ENCODE data around the gene ACTN4.

The ACTN4 gene

DNA sequence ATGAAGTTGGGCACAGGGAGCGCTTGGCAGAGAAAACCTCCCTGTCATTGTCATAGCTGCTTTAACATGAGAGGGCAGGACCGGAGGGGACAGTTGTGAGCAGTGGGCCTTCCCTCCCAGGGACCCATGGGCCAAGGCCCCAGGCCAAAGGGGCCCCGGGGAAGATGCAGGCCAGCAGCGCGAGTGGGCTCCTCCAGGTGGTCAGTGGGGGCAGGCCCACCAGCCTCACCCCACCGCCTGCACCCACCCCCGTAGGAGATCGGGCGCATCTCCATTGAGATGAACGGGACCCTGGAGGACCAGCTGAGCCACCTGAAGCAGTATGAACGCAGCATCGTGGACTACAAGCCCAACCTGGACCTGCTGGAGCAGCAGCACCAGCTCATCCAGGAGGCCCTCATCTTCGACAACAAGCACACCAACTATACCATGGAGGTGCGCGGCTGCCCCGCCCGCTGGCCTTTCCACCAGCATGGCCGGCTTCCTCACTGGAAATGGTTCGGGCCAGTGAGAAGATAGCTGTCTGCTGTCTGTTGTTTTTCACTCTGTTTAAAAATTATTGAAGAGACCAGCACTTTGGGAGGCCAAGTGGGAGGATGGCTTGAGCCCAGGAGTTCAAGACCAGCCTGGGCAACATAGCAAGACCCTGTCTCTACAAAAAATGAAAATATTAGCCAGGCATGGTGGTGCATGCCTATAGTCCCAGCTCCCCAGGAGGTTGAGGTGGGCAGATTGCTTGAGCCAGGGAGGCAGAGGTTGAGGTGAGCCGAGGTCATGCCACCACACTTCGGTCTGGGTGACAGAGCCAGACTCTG lies 78.2 kb downstream of the ACTN4 start:
- DNase-seq (ENCODE audit: low spot score), result no peak

DNA sequence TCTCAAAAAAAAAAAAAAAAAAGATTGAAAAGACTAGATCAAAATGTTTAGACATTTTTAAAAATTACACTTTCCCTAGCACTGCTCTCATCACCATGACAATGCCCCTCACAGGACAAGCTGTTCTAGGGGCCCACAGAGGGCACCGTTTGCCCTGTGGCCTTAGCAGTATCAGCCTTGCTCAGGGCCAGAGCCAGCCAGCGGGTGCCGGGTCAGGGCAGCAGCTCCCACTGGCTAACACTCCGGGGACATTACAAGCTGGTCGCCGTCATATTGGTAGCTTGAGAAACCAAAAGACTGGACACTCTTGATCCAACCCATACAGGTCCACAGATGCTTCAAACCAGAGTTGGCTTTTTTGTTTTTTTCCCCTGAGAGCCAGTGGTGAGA lies 78.8 kb downstream of the ACTN4 start:
- DNase-seq (ENCODE audit: low spot score), result no peak

DNA sequence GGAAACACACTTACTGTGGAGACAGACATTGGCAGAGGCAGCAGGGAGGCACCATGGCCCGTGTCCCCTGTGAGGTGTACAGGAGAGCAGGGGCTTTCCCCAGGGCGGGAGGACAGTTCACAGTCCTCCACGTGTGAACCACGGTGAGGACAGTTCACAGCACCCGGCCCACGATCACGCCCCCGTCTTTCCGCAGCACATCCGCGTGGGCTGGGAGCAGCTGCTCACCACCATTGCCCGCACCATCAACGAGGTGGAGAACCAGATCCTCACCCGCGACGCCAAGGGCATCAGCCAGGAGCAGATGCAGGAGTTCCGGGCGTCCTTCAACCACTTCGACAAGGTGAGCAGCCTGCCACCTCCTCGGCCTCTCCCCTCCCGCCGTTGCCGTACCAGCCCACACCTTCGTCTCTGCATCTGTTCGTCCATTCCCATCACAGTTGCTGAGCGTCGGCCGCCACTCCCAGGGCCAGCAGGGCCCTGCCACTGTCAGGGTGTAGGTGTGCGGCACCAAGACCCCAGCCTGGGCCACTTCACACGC lies 79.4 kb downstream of the ACTN4 start:
- DNase-seq (ENCODE audit: low spot score), result no peak

DNA sequence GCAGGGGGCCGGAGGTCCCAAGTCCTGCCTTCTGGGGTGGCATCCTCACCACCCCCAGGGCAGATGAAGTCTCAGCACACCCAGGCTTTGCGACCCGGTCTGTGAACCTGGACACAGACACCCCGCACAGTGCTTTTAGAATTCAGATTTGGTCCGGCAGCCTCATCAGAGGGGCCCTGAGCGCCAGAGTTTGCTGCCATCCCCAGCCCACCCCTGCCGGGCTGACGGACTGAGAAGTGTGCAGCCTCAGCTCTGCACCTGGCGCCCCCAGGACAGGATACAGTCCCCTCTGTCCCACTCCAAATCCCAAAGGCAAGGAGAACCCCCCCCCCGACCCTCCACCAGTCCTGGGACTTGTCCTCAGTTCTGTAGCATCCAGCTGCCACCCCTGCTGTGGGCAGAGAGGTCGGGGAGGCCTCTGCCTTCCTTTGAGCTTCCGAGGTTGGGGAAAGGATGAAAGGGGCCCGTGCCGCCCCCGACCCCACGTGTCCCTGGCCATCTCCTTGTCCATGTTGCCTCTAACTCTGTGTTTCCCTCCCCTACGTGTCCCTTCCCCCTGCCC lies 79.9 kb downstream of the ACTN4 start:
- no peak for DNase-seq (ENCODE audit: low spot score)

DNA sequence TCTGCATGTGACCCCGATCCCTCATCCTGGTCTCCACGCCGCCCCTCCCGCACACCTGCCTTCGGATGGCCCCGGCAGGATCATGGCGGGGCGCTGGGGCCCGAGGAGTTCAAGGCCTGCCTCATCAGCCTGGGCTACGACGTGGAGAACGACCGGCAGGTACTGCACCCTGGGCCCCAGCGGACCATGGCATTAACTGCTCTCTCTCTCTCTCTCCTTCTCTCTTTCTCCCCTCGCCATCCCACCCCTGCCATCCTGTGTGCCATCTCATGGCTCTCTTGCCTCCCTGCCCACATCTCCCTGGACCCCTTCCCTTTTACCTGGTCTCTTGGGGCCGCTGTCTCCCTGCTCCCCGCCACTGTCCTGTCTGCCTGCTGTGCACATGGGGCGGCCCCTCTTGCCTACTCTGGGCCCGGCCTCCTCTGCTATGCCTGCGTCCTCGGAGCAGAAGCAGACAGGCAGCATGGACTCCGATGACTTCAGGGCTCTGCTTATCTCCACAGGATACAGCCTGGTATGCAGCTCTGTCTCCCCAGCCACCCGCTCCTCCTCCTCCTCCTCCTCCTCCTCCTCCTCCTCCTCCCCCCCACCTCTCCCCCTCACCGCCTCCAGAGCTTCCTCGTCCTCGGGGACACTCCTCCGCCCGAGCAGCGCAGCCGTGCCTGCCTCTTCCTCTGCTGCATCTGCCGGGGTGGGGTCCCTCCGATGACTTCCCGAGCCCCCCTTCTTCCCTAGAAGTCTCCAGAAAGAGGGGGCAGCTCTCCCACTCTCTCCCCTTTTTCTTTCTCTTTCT lies 80.6 kb downstream of the ACTN4 start:
- DNase-seq (ENCODE audit: low spot score), result no peak

DNA sequence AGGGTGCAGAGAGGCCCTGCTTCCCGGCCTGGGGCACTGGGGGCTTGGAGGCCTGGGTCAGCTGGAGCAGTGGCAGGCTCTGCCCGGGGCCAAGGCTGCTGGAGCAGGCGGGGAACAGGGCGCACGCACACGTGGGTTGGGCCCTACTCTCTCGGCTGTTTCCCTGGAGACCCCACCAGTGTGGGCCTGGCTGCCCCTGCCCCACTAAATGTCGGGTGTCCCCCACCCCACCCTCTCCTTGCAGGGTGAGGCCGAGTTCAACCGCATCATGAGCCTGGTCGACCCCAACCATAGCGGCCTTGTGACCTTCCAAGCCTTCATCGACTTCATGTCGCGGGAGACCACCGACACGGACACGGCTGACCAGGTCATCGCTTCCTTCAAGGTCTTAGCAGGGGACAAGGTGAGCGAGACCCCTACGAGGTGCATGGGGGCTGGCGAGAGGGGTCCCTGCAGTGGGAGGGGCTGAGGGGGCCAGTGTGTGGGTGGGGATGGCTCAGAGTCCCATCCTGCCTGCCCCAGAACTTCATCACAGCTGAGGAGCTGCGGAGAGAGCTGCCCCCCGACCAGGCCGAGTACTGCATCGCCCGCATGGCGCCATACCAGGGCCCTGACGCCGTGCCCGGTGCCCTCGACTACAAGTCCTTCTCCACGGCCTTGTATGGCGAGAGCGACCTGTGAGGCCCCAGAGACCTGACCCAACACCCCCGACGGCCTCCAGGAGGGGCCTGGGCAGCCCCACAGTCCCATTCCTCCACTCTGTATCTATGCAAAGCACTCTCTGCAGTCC lies 81.5 kb downstream of the ACTN4 start:
- no peak for DNase-seq (ENCODE audit: low spot score)

DNA sequence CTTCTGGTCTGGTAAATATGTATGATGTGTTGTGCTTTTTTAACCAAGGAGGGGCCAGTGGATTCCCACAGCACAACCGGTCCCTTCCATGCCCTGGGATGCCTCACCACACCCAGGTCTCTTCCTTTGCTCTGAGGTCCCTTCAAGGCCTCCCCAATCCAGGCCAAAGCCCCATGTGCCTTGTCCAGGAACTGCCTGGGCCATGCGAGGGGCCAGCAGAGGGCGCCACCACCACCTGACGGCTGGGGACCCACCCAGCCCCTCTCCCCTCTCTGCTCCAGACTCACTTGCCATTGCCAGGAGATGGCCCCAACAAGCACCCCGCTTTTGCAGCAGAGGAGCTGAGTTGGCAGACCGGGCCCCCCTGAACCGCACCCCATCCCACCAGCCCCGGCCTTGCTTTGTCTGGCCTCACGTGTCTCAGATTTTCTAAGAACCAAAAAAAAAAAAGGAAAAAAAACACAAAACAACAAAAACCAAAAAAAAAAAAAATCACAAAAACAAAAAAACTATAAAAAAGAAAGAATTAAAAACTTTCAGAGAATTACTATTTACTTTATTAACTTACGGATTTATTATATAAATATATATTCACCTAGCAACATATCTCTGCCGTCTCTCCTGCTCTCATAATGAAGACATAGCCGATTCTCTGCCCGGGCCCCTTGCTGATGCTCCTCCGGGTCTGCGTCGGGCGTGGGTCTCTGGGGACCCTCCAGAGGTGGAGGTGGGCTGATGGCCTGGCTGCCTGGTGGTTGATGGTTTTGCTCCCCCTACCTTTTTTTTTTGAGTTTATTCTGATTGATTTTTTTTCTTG lies 82.4 kb downstream of the ACTN4 start:
- DNase-seq (ENCODE audit: low spot score), result peak; percentile 52

DNA sequence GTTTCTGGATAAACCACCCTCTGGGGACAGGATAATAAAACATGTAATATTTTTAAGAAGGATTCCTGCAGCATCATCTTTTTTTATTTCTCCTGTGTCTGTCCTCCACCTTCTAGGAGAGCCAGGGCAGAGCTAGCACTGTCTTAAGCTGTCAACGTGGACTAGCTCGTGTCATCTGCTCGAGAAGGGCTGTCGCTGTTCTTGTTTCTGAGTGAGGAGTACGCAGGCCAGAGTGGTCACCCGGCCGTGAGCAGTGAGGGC lies 83.0 kb downstream of the ACTN4 start:
- DNase-seq (ENCODE audit: low spot score), result no peak

DNA sequence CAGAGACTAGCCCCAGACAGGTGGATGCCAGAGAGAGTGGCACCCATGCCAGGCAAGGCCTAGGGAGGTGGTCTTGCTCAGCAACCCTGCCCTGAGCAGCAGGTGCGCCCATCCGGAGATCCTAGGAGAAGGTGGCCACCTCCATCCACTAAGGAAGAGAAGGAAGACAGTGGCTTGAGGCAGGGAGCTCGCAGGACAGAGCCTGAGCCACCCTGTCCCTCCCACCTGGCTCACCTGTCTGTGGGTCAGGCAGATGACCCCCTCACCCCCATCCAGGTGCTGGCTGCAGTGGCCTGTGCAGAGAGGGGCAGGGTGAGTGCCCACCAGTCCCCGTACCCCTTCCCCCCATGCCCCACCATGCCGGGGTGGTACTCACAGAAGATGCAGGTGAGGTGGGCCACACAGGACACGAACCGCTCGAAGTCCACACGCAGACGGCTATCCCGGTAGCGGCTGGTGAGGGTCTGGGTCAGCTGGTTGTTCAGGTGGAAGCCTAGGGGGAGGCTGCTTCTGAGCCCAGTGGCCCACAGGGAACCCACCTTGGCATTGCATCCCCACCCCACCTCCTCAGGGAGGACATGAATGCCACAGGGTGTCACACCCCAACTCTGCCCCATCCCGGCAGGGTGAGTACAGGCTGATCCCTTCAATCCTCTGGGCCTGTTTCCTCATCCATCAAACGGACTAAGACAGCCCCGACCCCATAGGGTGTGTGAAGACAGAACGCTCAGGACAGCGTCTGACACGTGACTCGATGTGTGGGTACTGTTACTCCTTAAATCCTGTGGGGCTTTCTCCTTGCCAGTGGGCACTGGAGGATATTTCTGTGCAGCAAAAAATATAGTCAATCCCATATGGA lies 83.5 kb downstream of the ACTN4 start:
- no peak for DNase-seq (ENCODE audit: low spot score)

DNA sequence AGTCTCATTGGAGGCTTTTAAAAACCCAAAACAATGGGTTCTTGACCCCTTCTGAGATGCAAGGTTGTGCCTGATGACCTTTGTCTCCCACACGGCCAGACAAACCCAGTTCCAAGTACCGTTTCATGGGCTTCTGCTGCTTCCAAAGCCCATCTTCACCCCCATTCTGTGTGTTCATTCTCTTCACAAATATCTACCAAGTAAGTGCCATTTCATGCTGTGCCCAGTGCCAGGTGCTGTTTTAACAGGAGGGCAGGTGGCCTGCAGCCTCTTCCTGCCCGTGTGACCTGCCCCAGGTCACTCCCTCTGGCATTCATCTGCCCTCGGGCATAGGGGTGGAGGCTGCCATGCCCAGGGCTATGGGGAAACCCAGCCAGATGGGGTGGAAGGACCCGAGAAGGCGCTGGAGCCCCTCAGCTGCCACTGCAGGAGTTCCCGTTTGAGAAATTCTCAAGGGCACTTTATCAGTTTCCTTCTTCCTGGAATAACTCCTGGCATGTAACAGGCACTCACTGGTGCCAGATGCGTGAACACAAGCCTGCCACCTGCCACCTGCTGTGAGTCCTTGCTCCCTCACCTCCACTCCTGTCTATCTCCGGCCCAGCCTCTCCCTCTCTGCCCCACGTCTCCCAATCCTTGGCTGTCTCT lies 84.3 kb downstream of the ACTN4 start:
- no peak for DNase-seq (ENCODE audit: low spot score)

DNA sequence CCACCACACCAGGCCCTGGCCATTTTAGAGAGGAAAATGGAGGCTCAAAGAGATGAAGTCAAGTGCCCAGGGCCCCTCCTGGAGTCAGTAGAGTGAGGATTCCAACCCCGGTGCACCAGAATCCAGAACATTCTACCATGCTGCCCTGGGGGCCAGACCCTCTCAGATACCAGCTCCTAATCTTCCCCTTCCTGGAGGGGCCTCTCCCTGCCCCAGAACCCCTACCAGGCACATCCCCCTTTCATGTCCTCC lies 85.7 kb downstream of the ACTN4 start:
- DNase-seq (ENCODE audit: low spot score), result no peak

DNA sequence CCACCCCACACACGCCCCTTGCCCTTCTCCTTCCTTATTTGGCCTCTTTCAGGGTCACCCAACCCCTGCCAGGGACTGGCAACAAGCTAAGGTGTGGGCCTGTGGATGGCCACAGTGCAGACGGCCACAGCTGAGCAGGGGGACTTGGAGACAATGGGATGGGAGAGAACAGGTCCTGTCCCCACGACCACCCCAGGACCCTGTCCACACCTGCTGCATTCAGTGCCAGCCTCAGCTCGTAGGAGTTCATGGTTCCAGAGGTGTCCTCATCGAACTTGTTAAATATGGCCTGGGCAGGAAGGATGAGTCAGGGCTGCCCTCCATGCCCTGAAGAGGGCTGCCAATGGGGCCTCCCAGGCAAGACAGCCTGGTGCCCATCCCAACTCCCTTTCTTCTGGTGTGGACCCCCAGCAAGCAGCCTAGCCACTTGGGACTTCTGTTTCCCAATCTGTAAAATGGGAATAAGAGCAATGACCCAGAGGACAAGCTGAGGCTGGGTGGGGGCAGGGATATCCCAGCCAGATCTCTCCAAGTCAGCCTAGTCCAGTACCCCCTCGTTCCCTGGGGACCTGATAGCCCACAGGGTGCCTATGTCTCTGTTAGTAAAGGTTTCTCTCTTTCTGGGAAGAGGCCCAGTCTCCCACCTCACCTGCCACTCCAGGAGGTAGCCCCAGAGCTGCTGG lies 86.2 kb downstream of the ACTN4 start:
- DNase-seq (ENCODE audit: low spot score), result no peak

DNA sequence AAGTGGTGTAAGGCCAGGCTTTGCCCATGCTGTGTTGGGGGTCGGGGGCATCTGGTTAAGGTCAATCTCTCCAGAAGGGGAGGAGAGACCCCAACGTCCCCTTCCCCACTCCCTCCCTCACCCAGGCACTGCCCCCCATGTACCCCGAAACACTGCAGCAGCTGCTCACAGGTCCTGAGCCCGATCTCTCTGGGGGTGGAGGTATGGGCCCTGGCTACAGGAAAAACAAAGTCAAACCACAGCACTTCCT lies 86.7 kb downstream of the ACTN4 start:
- DNase-seq (ENCODE audit: low spot score), result no peak

DNA sequence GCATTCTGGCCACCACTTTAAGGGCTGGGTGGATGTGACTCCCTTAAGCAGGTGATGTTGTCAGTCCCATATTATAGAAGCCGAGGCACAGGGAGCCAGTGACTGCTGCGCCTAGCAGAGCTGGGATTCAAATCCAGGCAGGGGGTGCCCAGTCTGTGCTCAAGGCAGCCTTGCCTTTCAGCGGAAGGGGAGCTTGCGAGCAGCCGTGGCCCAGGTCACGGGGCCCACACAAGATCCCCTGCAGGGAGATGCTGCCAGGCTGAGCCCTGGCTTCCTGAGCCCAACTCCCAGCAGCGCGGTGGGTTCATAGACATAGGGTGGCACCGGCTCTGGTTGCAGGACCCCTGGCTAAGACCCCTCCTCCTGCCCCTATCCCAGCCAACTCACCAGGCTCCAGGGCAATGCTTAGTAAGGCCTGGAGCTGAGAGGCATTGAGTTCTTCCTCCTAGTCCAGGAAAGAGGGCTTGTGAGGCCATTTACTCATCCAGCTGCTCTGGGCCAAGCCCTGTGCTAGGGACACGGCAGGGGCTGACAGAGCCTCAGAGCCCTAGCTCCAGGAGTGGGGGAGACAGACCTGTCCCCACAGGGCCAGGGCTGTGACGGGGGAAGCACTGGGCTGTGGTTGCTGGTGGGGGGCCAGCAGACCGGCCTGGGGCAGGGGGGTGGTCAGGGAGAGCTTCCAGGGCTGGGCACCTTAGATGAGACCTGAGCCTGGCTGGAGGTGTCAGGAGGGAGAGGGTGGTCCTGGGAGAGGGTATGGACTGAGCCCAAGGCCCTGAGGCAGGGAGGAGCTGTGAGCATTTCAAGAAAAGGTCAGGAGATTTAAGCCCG lies 87.2 kb downstream of the ACTN4 start:
- DNase-seq (ENCODE audit: low spot score), result no peak

DNA sequence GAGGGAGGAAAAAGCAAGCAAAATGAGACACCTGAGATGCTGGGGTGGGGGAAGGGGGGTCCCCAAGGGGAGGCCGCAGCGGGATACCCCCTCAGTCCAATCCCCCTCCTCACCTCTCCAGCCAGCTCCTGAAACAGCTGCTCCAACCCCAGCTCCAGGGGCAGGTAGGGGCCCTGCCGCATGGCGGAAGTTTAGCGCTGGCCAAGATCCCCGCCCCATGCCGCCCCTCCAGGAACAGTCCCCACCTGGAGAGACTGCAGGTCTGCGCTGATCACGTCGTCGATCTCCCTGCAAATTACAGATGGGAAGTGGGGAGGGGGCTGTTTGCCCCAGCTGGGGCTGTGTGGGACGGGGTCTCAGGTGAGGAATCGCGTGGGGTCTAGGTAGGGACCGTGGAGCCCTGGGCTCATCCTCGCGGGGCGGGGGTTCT lies 87.8 kb downstream of the ACTN4 start:
- DNase-seq (ENCODE audit: low spot score), result no peak

DNA sequence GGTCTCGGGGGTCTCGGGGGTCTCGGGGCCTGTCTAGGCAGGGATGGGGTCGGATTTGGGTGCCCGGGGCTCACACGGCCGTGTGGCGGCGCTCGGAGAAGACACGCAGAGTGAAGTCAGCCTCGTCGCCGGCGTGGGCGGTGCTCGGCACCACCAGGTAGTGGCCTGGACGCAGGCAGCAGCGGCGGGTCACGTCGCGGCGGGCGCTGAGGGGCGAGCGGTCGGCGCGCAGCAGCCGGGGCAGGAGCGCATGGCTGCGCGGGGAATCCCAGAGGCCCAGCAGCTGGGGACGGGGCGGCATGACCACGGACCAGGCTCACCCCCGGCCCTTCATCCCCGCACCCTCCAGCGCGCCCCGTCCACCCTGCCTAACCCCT lies 88.6 kb downstream of the ACTN4 start:
- DNase-seq (ENCODE audit: low spot score), result no peak

DNA sequence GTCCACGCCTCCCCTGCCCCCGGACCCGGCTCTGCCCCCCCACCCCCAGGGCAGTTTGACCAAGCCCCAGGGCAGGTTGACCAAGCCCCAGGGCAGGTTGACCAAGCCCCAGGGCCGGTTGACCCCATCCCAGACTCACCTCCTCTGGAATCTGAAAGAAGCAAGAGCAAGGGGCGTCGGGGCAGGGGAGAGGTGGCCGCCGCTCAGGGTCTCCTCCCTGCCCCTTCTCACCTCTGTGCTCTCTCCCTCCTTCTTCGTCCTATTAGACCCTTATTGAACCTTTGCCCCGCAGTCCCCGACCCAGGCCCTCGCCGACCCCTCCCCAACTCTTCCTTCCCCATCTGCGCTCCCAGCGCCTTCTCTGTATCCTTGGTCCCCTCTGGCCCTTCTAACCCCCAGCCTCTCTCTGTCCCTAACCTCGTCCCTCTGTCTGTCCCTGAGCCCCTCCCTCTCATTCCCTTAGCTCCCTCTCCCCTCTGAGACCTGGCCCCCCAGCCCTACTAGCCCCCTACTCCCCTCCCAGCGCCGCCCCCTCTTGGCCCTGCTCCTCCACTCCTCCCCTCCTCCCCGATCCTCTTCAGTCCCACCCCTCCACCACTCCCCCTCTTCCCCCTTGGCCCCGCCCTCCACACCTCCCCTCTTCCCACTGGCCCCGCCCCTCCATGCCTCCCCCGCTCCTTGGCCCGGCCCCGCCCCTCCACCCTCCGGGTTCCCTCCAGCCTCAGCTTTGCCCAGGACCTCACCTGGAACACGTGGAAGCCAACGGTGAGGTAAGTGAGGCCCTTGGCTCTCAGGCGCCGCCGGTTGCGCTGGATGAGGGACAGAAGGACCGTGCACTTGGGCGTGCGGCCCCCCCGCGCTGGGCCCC lies 89.2 kb downstream of the ACTN4 start:
- no peak for DNase-seq (ENCODE audit: low spot score)

DNA sequence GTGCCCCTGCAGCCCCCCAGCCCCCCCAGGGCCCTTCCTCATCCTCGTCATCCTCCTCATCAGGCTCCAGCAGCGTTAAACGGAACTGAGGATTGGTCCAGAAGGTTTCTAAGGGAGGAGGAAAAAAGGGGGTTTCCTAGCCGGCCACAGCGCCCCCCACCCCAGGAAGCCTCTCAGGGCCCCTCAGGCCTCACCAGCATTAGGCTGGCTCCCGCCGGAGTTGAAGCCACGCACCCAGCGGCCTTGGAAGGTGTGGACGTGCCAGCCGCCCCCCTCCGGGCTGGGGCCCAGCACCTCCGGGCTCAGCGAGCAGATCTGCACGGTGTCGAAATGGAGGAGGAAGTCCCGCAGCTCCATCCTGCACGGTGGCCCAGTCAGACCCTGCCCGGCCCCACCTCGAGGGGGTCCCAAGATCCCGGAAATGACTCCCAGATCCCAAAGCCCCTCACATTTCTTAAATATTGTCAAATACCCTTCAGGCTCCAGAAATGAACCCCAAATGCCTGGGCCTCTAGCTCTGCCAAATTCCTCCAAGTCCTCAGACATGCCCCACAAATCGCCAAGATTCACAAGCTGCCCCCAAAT lies 89.9 kb downstream of the ACTN4 start:
- DNase-seq (ENCODE audit: low spot score), result no peak
